HepG2 (cell line): Measurements from ENCODE around the gene GRK4. TPM values are rescaled to one million over a fixed set of nuclear protein-coding genes. Genes with fewer than 3 reads are reported as not detected.

Experiments used
- BRCA1 ChIP-seq: sonication (generic); formaldehyde crosslinking; IDR thresholded peaks from 2 replicates; pipeline ENCODE4 v1.4.0; 2020; ENCODE audit warnings: missing genetic modification reagents
- CBX1 ChIP-seq: IDR thresholded peaks from one replicate; pipeline ENCODE4 v1.6.1; 2016; ENCODE audit warnings: antibody characterized with exemption, low read depth
- DRAP1 ChIP-seq: IDR thresholded peaks from 2 replicates; pipeline ENCODE4 v1.6.1; 2016; ENCODE audit warnings: missing genetic modification reagents, missing compliant biosample characterization
- ELF1 ChIP-seq: sonication (generic); formaldehyde crosslinking; IDR thresholded peaks from 2 replicates; pipeline ENCODE4 v1.4.0; 2020; ENCODE audit warnings: missing genetic modification reagents
- GLMP ChIP-seq: sonication (generic); formaldehyde crosslinking; IDR thresholded peaks from 2 replicates; pipeline ENCODE4 v1.9.0; 2021; ENCODE audit warnings: missing genetic modification reagents, mild to moderate bottlenecking, borderline replicate concordance
- GMEB2 ChIP-seq: IDR thresholded peaks from 2 replicates; pipeline ENCODE4 v1.6.1; 2016; ENCODE audit warnings: missing biosample characterization, missing genetic modification reagents, low read depth
- IRX3 ChIP-seq: sonication (generic); formaldehyde crosslinking; IDR thresholded peaks from 2 replicates; pipeline ENCODE4 v1.8.1; 2023; ENCODE audit warnings: mild to moderate bottlenecking, low read depth, missing genetic modification reagents, borderline replicate concordance
- KDM5B ChIP-seq: sonication (generic); formaldehyde crosslinking; IDR thresholded peaks from 2 replicates; pipeline ENCODE4 v1.4.0; 2020; ENCODE audit warnings: missing genetic modification reagents, mild to moderate bottlenecking, borderline replicate concordance
- PHF8 ChIP-seq: sonication (generic); formaldehyde crosslinking; IDR thresholded peaks from 2 replicates; pipeline ENCODE4 v1.5.0; 2020; ENCODE audit warnings: missing genetic modification reagents
- SAP130 ChIP-seq: IDR thresholded peaks from 2 replicates; pipeline ENCODE4 v1.6.1; 2016; ENCODE audit warnings: low read depth
- ZBED4 ChIP-seq: sonication (generic); formaldehyde crosslinking; IDR thresholded peaks from 2 replicates; pipeline ENCODE4 v1.4.0; 2020; ENCODE audit warnings: missing genetic modification reagents, borderline replicate concordance
- ZNF20 ChIP-seq: sonication (generic); formaldehyde crosslinking; IDR thresholded peaks from 2 replicates; pipeline ENCODE4 v1.4.0; 2020; ENCODE audit warnings: mild to moderate bottlenecking, moderate library complexity, missing genetic modification reagents
- ZNF260 ChIP-seq: sonication (generic); formaldehyde crosslinking; IDR thresholded peaks from 2 replicates; pipeline ENCODE4 v1.4.0; 2020; ENCODE audit warnings: missing genetic modification reagents, low read depth, mild to moderate bottlenecking, borderline replicate concordance
- ZNF510 ChIP-seq: sonication (generic); formaldehyde crosslinking; IDR thresholded peaks from 2 replicates; pipeline ENCODE4 v1.4.0; 2020; ENCODE audit warnings: low read depth, mild to moderate bottlenecking, missing genetic modification reagents
- ZNF687 ChIP-seq: sonication (generic); formaldehyde crosslinking; IDR thresholded peaks from 2 replicates; pipeline ENCODE4 v1.5.1; 2020; ENCODE audit warnings: mild to moderate bottlenecking, missing genetic modification reagents, moderate library complexity
- ZUFSP ChIP-seq: sonication (generic); formaldehyde crosslinking; IDR thresholded peaks from 2 replicates; pipeline ENCODE4 v1.9.0; 2021; ENCODE audit warnings: missing genetic modification reagents, mild to moderate bottlenecking, borderline replicate concordance
- polyA plus RNA-seq, 8 experiments: library from polyadenylated mRNA; depleted of rRNA in 3 of 8; stranded (reverse) in 7 of 8; unstranded in 1 of 8; fragments of >200 nt; fragmentation: Illumina TruSeq in 4 of 8; extraction: Trizol in 4 of 8; gene quantifications; 2 replicates each; pipeline versions ENCODE4 v1.2.1 to v1.2.3, GENCODE V29; 2011 to 2016; ENCODE audit warnings: low read depth in 4 of 8, missing spikeins in 1 of 8, mixed read lengths in 1 of 8; ENCODE audit not compliant: insufficient read depth in 1 of 8
- total RNA-seq, 5 experiments: library from RNA; depleted of rRNA; stranded (reverse); fragments of >200 nt; fragmentation: Illumina TruSeq; extraction: Trizol; gene quantifications; 2 replicates each; pipeline ENCODE4 v1.2.3, GENCODE V29; 2016; ENCODE audit warnings: low read depth in 1 of 5

Gene GRK4
- total and polyA plus RNA-seq, 2 of the 13 experiments (the other 11 are each of a cell fraction or from before 2014, with no cell fraction given): 1.8 to 2.0 TPM

- TF ChIP-seq IRX3 (CRISPR knock-in tag): no peak
- TF ChIP-seq CBX1: no peak
- TF ChIP-seq DRAP1 (CRISPR knock-in tag): 0 out of 2 replicates have a peak, but pooled peaks have one; percentile 15
- TF ChIP-seq SAP130 (CRISPR knock-in tag): peak; percentile 54
- no peak for TF ChIP-seq BRCA1
- TF ChIP-seq KDM5B: no peak
- no peak for TF ChIP-seq ZNF260 (CRISPR knock-in tag)
- TF ChIP-seq ZBED4 (CRISPR knock-in tag): no peak
- no peak for TF ChIP-seq GLMP (CRISPR knock-in tag)
- no peak for TF ChIP-seq ELF1 (CRISPR knock-in tag)
- no peak for TF ChIP-seq GMEB2
- TF ChIP-seq ZNF687 (CRISPR knock-in tag): peak; percentile 43
- TF ChIP-seq ZNF20 (CRISPR knock-in tag): no peak
- TF ChIP-seq ZNF510: no peak
- TF ChIP-seq PHF8 (CRISPR knock-in tag): no peak
- no peak for TF ChIP-seq ZUFSP (CRISPR knock-in tag)
Observed at GRCh38 chr4:2961421-2961810, 2.0 kb upstream of the GRK4 start (continued).
